ENCODE results near the gene MBD3L5.
A peak's percentile ranks its signal among the peaks of the same experiment; 100 is the strongest.
"Not testable (repeated sequence)": the region's sequence is repeated elsewhere in the genome, so short reads cannot be mapped to it uniquely, and the experiment has no call there.

The MBD3L5 gene

DNA sequence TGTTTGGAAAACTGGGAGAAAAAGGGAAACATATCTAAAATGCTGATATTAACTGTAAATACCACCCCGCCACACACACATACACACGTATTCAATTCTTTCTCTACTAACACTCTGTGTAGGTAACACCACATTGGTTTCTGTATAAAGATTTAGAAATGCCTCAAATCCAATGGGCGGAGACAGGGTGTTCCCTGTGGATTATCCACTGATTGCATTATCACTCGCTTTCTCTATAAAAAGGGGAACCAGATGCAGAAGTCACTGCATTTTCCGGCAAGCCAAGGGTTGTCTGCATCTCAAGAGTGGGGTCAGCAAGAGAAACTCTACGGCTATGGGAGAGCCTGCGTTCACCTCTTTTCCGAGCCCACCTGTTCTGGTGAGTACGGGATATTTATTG lies at the start of gene MBD3L5:
MBD3L5 (plus strand) TSS at position 301 of the 400 bp plus-strand sequence; CDS start at position 335, 34 bp downstream.
- DNase-seq: not testable (repeated sequence)

- no peak for DNase-seq
These were observed 46.9 kb upstream of the MBD3L5 start for GRCh38 chr19:6983448-6983847.

DNA sequence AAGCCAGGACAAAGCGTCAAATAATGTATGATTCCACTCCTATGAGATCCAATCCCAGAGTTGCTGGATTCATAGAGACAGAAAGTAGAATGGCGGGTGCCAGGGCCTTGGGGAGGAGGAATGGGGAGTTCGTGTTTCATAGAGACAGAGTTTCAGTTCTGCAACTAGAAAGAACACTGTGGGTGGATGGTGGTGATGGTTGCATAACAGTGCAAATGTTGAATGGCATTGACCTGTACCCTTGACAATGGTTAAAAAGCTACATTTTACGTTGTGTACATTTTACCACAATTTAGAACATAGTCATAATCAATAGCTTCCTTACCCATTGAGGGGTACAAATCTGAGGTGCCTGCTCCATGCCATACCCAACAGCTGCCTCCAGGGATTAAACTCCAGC lies 42.5 kb upstream of the MBD3L5 start:
- DNase-seq: no peak

DNA sequence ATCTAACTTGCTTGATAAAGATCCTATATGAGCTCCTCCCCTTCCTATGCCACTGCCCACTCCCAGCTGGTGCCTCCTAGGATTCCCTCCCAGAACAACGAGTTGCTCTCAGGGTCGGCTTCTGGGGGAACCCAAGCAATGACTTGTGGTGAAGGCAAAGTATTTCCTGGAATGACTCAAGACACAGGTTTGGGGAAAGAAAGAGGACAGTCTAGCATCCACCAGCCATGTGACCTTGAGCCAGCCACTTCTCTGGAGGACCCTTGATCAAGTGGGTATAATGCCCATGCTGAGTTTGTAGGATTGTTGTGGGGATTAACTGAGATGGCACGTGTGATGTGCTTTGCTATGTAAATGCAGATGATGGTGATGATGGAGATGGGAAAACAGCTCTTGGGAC lies 42.1 kb upstream of the MBD3L5 start:
- no peak for DNase-seq

GRCh38 chr19:6995054-6995453 lies 35.3 kb upstream of the MBD3L5 start:
- DNase-seq: no peak

GRCh38 chr19:6996810-6997209 lies 33.6 kb upstream of the MBD3L5 start:
- DNase-seq: no peak

- no peak for DNase-seq
These were observed 32.5 kb upstream of the MBD3L5 start for GRCh38 chr19:6997679-6998445.

- no peak for DNase-seq
These were observed 30.4 kb upstream of the MBD3L5 start for GRCh38 chr19:6999933-7000332.

DNA sequence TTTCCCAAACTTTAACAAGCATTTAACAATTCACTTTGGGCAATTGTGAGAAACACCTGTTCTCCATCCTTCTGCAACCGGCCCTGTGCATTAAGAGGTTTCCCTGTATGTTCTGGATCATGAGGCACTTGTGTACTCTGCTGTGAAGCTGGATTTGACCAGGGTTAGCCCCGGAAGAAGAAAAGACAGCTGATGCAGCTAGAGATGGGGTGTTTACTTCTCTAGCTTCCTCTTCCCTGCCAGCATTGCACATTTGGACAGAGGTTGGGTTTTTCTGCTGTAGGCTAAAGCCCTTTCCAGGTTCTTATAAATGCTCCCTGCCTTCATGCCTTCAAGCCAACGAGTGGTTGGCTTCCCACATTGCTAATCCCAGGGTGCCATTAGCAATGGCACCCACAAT lies 30.0 kb upstream of the MBD3L5 start:
- no peak for DNase-seq

- DNase-seq: no peak
These were observed 29.6 kb upstream of the MBD3L5 start for GRCh38 chr19:7000816-7001215.

- DNase-seq: peak; percentile 7
These were observed 26.0 kb upstream of the MBD3L5 start for GRCh38 chr19:7004313-7004931.

DNA sequence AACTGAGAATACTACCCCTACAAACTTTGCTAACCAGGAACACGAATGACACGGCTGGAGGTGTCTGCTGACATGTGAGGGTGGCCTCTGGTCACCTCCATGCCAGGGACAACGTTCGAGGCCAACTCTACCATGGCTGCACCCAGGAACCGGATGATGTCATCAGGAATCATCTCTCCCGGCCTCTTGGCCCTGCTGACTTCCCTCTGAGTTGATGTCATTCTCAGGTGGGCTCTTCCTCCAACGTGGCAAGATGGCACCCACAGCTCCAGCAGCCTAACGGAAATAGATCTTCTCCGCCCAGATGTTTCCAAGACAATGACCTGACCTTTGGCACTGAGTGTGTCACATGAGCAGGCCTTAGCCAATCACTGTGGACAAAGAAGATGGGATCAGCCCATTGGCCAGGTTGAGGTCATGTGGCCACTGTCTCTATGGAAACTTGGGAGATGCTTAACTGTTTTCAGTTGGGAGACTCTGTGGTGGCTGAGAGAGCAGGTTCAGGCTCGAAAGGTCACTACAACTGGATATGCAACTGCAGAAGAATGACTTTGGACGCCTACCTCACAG lies 24.2 kb upstream of the MBD3L5 start:
- no peak for DNase-seq

GRCh38 chr19:7007859-7008258 lies 22.5 kb upstream of the MBD3L5 start:
- no peak for DNase-seq

GRCh38 chr19:7010722-7011593 lies 19.4 kb upstream of the MBD3L5 start:
- no peak for DNase-seq

- DNase-seq: no peak
These were observed 16.7 kb upstream of the MBD3L5 start for GRCh38 chr19:7013678-7014077.

- no peak for DNase-seq
These were observed 11.6 kb upstream of the MBD3L5 start for GRCh38 chr19:7018828-7019227.

DNA sequence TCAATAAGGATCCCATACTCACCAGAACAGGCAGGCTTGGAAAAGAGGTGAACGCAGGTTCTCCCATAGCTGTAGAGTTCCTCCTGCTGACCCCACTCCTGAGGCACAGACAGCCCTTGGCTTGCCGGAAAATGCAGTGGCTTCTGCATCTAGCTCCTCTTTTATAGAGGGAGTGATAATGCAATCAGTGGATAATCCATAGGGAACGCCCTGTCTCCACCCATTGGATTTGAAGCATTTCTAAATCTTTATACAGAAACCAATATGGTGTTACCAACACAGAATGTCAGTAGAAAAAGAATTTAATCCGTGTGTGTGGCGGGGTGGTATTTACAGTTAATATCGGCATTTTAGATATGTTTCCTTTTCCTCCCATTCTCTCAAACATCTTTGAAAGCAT lies 9.0 kb upstream of the MBD3L5 start, which contains the start of gene MBD3L2B:
MBD3L2B (minus strand) TSS at position 101 of the 400 bp plus-strand sequence; CDS start at position 67, 34 bp downstream.
- not testable (repeated sequence) for DNase-seq

DNA sequence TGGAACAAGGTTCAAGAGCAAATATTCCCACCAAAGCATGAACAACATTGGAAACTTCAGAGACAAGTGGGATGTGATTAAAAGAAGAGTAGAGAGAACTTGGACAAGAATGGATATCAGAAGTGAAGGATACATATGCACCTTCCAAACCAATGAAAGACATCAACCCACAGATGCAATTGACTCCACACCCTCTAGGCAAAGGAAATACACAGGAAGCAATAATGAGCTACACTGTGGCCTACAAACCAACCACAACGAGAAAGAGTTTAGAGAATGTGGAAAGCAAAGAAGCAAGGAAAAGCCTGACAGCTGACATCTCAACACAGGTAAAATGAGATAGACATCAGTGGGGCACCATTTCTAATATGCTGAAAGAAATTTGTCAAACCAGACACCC lies 1.6 kb upstream of the MBD3L5 start:
- DNase-seq: not testable (repeated sequence)

- DNase-seq: not testable (repeated sequence)
These were observed 9.7 kb downstream of the MBD3L5 start, which contains the start of gene MBD3L4 for GRCh38 chr19:7040079-7040478. Gene MBD3L4, minus strand, starts transcription at chr19:7040179. Its CDS starts 35 bp downstream, at chr19:7040144.

GRCh38 chr19:7041563-7041962 lies 11.2 kb downstream of the MBD3L5 start:
- not testable (repeated sequence) for DNase-seq

GRCh38 chr19:7049021-7049420 lies 18.6 kb downstream of the MBD3L5 start, which contains the start of gene MBD3L2:
Gene MBD3L2, plus strand, starts transcription at chr19:7049321. Its CDS starts 53 bp downstream, at chr19:7049374.
- DNase-seq: not testable (repeated sequence)

- DNase-seq: not testable (repeated sequence)
These were observed 21.0 kb downstream of the MBD3L5 start for GRCh38 chr19:7051421-7051820.

DNA sequence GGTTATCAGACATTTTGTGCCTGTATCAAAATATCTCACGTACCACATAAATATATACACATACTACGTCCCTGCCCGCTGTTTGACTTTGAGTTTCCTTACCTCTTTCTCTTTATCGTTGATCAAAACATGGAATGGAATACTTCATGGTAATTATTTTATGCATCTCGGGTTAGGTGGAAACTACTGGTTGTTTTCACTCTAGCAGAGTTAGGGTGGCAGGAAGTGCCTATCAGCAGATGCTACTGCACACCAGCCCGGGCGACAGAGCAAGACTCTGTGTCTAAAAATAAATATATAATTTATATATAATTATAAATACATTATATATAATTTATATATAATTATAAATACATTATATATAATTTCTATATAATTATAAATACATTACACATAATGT lies 22.5 kb downstream of the MBD3L5 start:
- not testable (repeated sequence) for DNase-seq
